HG03039 (cell line): ENCODE data around the gene CBFA2T2.
"Not testable (repeated sequence)": the region's sequence is repeated elsewhere in the genome, so short reads cannot be mapped to it uniquely, and the experiment has no call there.

Source experiments
- ATAC-seq: cut with Tn5 transposase; IDR thresholded peaks from one replicate; pipeline ENCODE4 v1.9.1; 2021; ENCODE audit warnings: mild to moderate bottlenecking, moderate library complexity; ENCODE audit not compliant: unreplicated experiment

Gene CBFA2T2

GRCh38 chr20:33470457-33470856 lies 19.4 kb upstream of the CBFA2T2 start:
- ATAC-seq = no peak

DNA sequence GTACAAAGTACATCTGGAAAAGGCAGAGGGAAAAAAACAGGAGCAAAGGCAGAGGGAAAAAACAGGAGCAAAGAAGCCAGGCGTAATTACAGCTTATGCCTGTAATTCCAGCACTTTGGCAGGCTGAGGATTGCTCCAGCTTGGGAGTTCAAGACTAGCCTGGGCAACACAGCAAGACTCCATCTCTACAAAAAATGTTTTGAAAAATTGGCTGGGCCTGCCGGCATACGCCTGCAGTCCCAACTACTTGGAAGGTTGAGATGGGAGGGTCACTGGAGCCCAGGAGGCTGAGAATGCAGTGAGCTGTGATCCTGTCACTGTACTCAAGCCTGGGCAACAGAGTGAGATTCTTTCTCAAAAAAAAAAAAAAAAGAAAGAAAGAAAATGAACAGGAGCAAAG lies 19.0 kb upstream of the CBFA2T2 start:
- no peak for ATAC-seq

DNA sequence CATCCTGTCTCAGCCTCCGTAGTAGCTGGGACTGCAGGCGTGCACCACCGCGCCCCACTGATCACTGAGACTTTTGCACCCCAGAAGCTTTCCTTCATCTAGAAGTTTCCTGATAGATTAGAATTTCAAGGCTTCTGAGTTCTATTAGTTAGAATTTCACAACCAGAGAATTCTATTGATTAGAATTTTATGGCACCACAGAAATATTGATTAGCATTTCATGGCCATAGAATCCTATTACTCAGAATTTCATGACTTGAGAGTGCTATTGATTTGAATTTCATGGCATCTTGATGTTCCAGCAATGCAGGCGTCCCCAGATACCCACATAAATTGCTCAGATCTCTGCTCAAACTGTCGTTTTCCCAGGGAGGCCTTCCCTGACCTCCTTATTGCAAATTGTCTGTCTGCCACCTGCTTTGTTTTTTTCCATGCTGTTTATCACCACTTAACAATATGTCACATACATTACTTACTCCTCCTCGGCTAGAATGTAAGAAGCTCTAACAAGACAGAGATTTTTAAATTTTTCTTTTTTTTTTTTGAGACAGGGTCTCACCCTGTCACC lies 16.9 kb upstream of the CBFA2T2 start:
- no peak for ATAC-seq

- ATAC-seq = no peak
Measured at GRCh38 chr20:33474097-33474873, 15.6 kb upstream of the CBFA2T2 start.

DNA sequence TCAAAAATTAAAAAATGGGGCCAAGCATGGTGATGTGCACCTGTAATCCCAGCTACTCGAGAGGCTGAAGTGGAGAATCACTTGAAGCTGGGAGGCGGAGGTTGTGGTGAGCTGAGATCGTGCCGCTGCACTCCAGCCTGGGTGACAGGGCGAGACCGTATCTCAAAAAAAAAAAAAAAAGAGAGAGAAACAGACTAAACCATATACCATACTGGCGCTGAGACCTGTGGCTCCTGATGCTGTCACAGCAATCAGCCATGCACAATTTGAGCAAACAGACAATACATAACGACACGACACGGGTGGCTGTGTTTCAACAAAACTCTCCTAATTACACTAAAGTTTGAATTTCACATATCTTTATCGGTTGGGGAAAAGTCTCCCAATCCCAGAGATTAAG lies 14.9 kb upstream of the CBFA2T2 start:
- no peak for ATAC-seq

- ATAC-seq = no peak
Measured at GRCh38 chr20:33475381-33476152, 14.3 kb upstream of the CBFA2T2 start.

GRCh38 chr20:33477386-33478234 lies 12.3 kb upstream of the CBFA2T2 start:
- ATAC-seq = no peak

DNA sequence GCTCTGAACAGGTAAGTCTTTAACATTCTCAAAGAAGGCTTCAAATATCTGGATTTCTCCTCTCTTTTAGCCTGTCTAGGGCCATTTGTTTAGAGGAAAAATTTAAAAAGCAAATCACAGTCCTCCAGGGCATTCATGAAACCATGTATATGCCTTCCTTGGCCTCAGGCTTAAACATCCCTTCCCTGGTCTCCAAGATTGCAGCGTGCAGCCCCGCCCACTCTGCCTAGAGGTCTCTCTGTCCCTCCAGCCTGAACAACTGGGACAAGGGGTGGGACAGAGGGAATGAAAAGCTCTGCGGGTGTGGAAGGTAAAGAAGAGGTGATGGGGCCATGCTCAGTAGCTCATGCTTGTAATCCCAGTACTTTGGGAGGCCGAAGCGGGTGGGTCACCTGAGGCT lies 9.8 kb upstream of the CBFA2T2 start:
- ATAC-seq = no peak

DNA sequence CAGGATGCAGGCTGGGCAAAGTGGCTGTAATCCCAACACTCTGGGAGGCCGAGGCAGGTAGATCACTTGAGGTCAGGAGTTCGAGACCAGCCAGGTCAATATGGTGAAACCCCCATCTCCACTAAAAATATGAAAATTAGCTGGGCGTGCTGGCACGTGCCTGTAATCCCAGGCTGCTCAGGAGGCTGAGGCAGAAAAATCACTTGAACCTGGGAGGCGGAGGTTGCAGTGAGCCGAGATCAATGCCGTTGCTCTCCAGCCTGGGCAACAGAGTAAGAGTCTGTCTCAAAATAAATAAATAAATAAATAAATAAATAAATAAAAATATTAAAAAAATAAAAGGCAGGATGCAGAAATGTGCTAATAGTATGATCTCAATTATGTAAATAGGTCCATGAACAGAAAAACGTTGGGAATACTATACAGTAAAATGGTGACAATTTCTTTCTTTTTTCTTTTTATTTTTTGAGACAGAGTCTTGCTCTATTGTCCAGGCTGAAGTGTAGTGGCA lies 8.4 kb upstream of the CBFA2T2 start:
- ATAC-seq = no peak

DNA sequence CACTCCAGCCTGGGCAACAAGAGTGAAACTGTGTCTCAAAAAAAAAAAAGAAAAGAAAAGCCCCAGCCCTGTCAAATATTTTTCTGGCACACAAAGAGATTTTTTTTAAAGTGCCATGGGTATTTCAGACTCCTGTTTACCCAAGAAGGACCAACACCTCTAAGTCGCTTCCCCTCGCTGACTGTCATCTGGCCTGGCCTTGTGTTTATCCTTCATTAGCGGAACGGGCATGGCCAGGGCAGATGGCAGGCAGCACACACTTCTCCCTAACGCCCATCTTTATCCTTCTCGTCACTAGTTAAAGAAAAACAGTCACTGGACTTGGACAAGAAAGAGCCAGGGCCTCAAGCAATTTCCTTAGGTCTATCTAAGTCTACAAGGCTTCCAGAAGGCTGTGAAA lies 7.3 kb upstream of the CBFA2T2 start:
- no peak for ATAC-seq

- ATAC-seq = not testable (repeated sequence)
Measured at GRCh38 chr20:33483186-33483585, 6.7 kb upstream of the CBFA2T2 start.

- no peak for ATAC-seq
Measured at GRCh38 chr20:33488201-33488600, 1.7 kb upstream of the CBFA2T2 start.

- not testable (repeated sequence) for ATAC-seq
Measured at GRCh38 chr20:33488661-33489494, 1.0 kb upstream of the CBFA2T2 start.

DNA sequence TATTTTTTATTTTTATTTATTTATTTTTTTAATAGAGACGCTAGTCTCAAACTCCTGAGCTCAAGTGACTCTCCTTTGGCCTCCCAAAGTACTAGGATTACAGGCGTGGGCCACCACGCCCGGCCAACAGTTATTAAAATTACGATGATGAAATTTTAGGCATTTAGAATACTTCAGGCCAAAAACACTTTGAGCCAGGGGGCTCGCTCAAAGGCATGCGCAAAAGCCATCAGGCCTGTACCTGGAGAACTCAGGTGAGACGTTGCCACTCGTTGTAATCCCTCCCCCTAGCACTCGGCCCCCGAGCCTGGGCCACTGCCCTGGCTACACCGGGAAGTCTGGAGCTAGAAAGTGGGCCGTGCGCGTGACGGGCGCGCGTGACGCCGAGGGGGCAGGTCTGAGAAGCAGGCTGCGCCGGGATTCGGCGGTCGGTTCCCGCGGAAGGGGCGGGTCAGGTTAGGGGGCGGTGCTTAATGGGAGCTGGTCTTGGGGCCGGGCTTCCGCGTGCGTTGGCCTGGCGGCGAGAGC lies 337 bp upstream of the CBFA2T2 start:
- peak; percentile 92 for ATAC-seq

- no peak for ATAC-seq
Measured at GRCh38 chr20:33490934-33491656, 1.2 kb downstream of the CBFA2T2 start.

- ATAC-seq = no peak
Measured at GRCh38 chr20:33493076-33493766, 3.3 kb downstream of the CBFA2T2 start.

GRCh38 chr20:33496776-33497175 lies 6.9 kb downstream of the CBFA2T2 start:
- not testable (repeated sequence) for ATAC-seq

DNA sequence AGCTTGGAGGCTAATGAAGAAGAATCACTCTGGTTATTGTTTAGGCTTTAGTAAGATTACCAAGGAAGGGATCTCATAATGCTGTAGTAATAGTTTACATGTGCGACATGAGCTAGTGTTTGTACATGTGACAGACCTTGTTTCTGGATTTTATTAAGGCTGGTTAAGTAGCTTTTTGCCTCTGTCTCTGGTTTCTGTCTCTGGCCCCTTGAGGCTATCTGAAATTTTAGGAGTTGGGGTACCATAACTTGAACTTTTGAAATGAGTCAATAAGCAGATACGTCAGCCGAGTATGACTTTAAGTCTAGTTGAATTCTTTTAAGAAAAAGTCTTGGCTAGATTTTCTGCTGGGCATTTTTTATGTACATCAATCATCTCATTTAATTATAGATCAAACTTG lies 9.5 kb downstream of the CBFA2T2 start:
- no peak for ATAC-seq
